Measurements from ENCODE around the gene GTPBP10. TPM values are rescaled to one million over a fixed set of nuclear protein-coding genes. Genes with fewer than 3 reads are reported as not detected.
A peak's percentile ranks its signal among the peaks of the same experiment; 100 is the strongest.

The GTPBP10 gene
- total RNA-seq, 2 donors from 2014 or later = 7.1 to 7.5 TPM

DNA sequence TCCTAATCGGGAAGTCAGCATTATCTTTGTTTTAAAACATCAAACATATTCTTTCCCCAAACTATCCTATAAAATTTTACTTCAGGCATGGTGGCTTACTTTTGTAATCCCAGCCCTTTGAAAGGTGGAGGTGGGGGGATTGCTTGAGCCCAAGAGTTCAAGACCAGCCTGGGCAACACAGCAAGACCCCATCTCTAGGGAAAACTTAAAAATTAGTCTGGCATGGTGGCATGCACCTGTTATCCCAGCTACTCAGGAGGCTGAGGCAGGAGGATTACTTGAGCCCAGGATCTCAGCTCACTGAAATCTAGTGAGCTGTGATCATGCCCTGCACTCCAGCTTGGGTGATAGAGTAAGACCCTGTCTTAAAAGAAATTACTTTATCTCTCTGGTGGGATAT is 61.6 kb downstream of the GTPBP10 start:
- H3K27me3 ChIP-seq = no peaks in the 10 kb centered on the region
- TF ChIP-seq, protein P1, sequence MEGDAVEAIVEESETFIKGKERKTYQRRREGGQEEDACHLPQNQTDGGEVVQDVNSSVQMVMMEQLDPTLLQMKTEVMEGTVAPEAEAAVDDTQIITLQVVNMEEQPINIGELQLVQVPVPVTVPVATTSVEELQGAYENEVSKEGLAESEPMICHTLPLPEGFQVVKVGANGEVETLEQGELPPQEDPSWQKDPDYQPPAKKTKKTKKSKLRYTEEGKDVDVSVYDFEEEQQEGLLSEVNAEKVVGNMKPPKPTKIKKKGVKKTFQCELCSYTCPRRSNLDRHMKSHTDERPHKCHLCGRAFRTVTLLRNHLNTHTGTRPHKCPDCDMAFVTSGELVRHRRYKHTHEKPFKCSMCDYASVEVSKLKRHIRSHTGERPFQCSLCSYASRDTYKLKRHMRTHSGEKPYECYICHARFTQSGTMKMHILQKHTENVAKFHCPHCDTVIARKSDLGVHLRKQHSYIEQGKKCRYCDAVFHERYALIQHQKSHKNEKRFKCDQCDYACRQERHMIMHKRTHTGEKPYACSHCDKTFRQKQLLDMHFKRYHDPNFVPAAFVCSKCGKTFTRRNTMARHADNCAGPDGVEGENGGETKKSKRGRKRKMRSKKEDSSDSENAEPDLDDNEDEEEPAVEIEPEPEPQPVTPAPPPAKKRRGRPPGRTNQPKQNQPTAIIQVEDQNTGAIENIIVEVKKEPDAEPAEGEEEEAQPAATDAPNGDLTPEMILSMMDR (IDR thresholded peaks at IDR 0.05) = no peak
- H3K36me3 ChIP-seq = peaks cover 48% of the 10 kb centered on the region
- peak overlapping the region in 1 of 2 donors; percentile 95 for H3K27ac ChIP-seq
- H3K9me3 ChIP-seq = no peaks in the 10 kb centered on the region
- peaks cover 0 to 35% of the 10 kb centered on the region in 2 donors for H3K4me1 ChIP-seq
- DNase-seq (ENCODE audit: low spot score) = no peak
- H3K4me3 ChIP-seq = no peak overlapping the region

DNA sequence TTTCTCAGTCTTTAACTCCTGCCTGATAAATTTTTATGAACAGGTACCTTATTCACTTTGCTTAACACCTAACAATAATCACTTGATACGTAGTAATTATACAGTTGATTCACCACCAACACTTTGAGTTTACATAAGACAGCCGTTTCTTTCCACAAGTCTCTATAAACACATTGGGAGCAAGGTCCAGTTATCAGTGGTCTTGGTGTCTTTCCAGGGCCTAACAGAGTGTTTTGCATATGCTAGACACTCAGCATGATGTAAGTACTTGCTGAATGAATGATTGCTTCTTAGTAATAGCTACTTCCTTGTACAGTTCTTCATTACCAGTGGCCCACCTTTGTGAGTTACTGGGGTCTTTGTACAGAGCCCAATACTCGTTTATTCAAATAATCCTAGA is 63.2 kb downstream of the GTPBP10 start:
- H3K4me1 ChIP-seq = peaks cover 0 to 35% of the 10 kb centered on the region in 2 donors
- peak overlapping the region in 1 of 2 donors; percentile 95 for H3K27ac ChIP-seq
- peaks cover 55% of the 10 kb centered on the region for H3K36me3 ChIP-seq
- H3K9me3 ChIP-seq = no peaks in the 10 kb centered on the region
- TF ChIP-seq, protein P1 (IDR thresholded peaks at IDR 0.05) = no peak
- H3K27me3 ChIP-seq = no peaks in the 10 kb centered on the region
- DNase-seq (ENCODE audit: low spot score) = no peak
- no peak overlapping the region for H3K4me3 ChIP-seq

DNA sequence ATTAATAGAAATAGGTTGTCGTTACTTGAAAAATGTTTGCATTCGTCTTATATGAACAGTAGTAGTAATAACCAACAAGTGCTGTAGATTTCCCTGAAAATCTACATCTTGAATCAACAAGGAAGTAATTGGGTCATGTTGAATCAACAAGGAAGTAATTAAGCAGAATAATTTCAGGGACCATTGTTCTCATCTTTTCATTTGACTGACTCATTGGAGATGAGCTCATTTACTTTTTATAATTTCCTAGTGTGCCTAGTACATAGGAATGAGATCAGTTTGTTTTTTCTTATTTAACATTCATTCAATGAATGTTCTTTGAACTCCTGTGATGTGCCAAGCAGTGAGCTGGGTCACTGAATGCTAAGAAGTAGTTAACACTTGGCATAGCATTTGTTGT is 65.0 kb downstream of the GTPBP10 start:
- Histone ChIP-seq H3K9me3 (no peaks in the 10 kb centered on the region), H3K4me3 (no peak overlapping the region), H3K27me3 (no peaks in the 10 kb centered on the region), H3K36me3 (peaks cover 41% of the 10 kb centered on the region), H3K27ac (peak overlapping the region in 1 of 2 donors; percentile 15), H3K4me1 (peaks cover 0 to 22% of the 10 kb centered on the region in 2 donors)
- no peak for DNase-seq (ENCODE audit: low spot score)
- TF ChIP-seq, protein P1 (IDR thresholded peaks at IDR 0.05) = no peak

DNA sequence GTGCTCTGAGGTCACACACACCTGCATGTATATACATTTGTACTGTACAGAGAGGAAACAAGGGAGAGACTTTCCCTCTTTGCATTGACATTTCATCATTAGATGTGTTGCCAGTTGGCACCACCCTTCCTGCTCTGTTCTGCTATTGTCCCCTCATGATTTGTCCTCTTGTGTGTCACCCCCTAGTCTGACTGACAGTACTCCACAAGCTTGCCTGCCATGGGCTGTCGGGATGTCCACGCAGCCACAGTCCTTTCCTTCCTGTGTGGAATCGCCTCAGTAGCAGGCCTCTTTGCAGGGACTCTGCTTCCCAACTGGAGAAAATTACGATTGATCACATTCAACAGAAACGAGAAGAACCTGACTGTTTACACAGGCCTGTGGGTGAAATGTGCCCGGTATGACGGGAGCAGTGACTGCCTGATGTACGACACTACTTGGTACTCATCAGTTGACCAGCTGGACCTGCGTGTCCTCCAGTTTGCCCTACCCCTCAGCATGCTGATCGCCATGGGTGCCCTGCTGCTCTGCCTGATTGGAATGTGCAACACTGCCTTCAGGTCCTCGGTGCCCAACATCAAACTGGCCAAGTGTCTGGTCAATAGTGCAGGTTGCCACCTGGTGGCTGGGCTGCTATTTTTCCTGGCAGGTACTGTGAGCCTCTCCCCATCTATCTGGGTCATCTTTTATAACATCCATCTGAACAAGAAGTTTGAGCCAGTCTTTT is 66.1 kb downstream of the GTPBP10 start:
- H3K4me3 ChIP-seq = no peak overlapping the region
- no peaks in the 10 kb centered on the region for H3K27me3 ChIP-seq
- DNase-seq (ENCODE audit: low spot score) = no peak
- peaks cover 34% of the 10 kb centered on the region for H3K36me3 ChIP-seq
- no peaks in the 10 kb centered on the region for H3K9me3 ChIP-seq
- no peak overlapping the region for H3K27ac ChIP-seq
- TF ChIP-seq, protein P1 (IDR thresholded peaks at IDR 0.05) = no peak
- H3K4me1 ChIP-seq = peaks cover 0 to 22% of the 10 kb centered on the region in 2 donors

DNA sequence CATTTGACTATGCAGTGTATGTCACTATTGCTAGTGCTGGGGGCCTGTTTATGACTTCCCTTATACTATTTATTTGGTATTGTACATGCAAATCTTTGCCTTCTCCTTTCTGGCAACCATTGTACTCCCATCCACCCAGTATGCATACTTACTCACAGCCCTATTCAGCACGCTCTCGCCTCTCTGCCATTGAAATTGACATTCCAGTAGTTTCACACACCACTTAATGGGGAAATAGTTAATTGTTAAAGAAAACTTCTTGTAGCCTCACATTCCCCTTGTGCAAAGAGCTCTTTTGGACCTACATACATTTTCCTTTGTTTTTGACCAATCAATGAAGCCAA is 66.6 kb downstream of the GTPBP10 start:
- H3K4me1 ChIP-seq = peaks cover 0 to 22% of the 10 kb centered on the region in 2 donors
- no peak overlapping the region for H3K4me3 ChIP-seq
- TF ChIP-seq, protein P1 (IDR thresholded peaks at IDR 0.05) = no peak
- no peaks in the 10 kb centered on the region for H3K9me3 ChIP-seq
- H3K27me3 ChIP-seq = no peaks in the 10 kb centered on the region
- no peak overlapping the region for H3K27ac ChIP-seq
- H3K36me3 ChIP-seq = peaks cover 34% of the 10 kb centered on the region
- no peak for DNase-seq (ENCODE audit: low spot score)

DNA sequence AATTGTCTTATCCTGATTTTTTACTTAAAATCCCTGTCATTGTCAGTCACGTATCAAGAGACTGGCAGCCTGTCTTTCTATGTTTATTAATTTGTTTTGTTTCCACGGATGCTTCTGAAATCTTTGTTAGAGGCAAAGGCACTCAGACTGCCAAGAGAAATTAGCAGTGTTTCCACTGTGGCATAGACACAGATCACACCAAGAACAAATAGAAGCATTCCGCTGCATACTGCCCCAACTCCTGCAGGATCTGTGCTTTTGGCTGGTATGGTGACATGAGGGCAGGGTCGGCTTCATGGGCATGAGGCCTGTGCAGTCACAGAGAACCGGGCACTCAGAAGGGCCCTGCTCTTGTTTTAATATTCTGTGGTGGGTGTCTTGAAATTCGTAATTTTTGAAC is 75.1 kb downstream of the GTPBP10 start:
- no peaks in the 10 kb centered on the region for H3K9me3 ChIP-seq
- H3K36me3 ChIP-seq = no peaks in the 10 kb centered on the region
- no peaks in the 10 kb centered on the region for H3K27me3 ChIP-seq
- TF ChIP-seq, protein P1 (IDR thresholded peaks at IDR 0.05) = no peak
- H3K27ac ChIP-seq = peak overlapping the region; percentile 4 to 13
- H3K4me1 ChIP-seq = peaks cover 0 to 9% of the 10 kb centered on the region in 2 donors
- no peak for DNase-seq (ENCODE audit: low spot score)
- H3K4me3 ChIP-seq = no peak overlapping the region

Measured in right atrium auricular region (tissue), 2 donors.